BLaER1 treated with 17β-estradiol and CSF1 and Interleukin-3, amounts not matched to agents 10 nM and 100 nM (cell line): ENCODE measurements around the gene NOL11.

Experiments
- H3K27ac ChIP-seq, 11 experiments: shearing (Covaris generic); formaldehyde crosslinking; 2 replicates each; pipeline ENCODE4 v1.8.1; 2022
- H3K27me3 ChIP-seq, 11 experiments: shearing (Covaris generic); formaldehyde crosslinking; 2 replicates each; pipeline ENCODE4 v1.8.1; 2022
- H3K36me3 ChIP-seq, 11 experiments: shearing (Covaris generic); formaldehyde crosslinking; 2 replicates each; pipeline ENCODE4 v1.8.1; 2022
- H3K4me1 ChIP-seq, 10 experiments: shearing (Covaris generic); formaldehyde crosslinking; 2 replicates each; pipeline ENCODE4 v1.8.1; 2022
- H3K4me2 ChIP-seq, 11 experiments: shearing (Covaris generic); formaldehyde crosslinking; 2 replicates each; pipeline ENCODE4 v1.8.1; 2022
- H3K4me3 ChIP-seq, 10 experiments: shearing (Covaris generic); formaldehyde crosslinking; 2 replicates each; pipeline ENCODE4 v1.8.1; 2022
- H3K9ac ChIP-seq, 11 experiments: shearing (Covaris generic); formaldehyde crosslinking; 2 replicates each; pipeline ENCODE4 v1.8.1; 2022
- H3K9me3 ChIP-seq, 11 experiments: shearing (Covaris generic); formaldehyde crosslinking; replicated peaks in 1 of 11; 2 replicates each; pipeline ENCODE4 v1.8.1; 2022
- H4K20me1 ChIP-seq, 11 experiments: shearing (Covaris generic); formaldehyde crosslinking; 2 replicates each; pipeline ENCODE4 v1.8.1; 2022
- Cebpa-rat ChIP-seq, 11 experiments: shearing (Covaris generic); IDR thresholded peaks; 2 replicates each; pipeline ENCODE4 v1.8.1; 2022

Gene NOL11

DNA sequence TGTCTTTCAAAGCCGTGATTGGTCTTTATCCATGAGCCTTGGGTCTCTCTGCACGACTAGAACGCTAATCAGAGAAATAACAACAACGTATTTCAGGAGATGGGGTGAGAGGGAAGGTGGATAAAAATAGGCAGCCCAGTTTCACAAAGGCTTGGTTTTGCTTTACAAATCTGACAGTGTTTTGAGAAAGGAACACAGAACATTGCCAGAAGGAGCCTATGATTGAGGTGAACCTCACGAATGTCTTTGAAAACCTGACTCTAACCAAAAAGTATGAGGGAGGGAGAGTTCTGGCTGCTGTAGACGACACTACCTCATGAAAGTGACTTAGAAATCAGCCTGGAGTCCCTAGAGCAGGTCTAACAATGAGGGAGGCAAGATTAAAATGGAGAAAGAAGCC is 38.0 kb upstream of the NOL11 start:
- Histone ChIP-seq H3K4me2 (peak overlapping the region; percentile 30 to 88 (median 72)), H3K27ac (peak overlapping the region in 5 of 11 experiments; percentile 2 to 68 (median 37); a peak in 10 of 22 replicates), H3K4me3 (peak overlapping the region in 1 of 10 experiments; percentile 4; a peak in 1 of 20 replicates), H3K27me3 (peaks cover 0 to 33% (median 0%) of the 10 kb centered on the region in 11 experiments; a peak in 12 of 22 replicates), H3K9me3 (peaks cover 0 to 14% (median 0%) of the 10 kb centered on the region in 11 experiments; a peak in 6 of 22 replicates), H3K9ac (peak overlapping the region in 4 of 11 experiments; percentile 25 to 50 (median 50); a peak in 7 of 22 replicates), H4K20me1 (no peaks in the 10 kb centered on the region), H3K4me1 (peaks cover 45 to 84% (median 72%) of the 10 kb centered on the region in 10 experiments), H3K36me3 (peaks cover 0 to 4% (median 0%) of the 10 kb centered on the region in 11 experiments; a peak in 1 of 22 replicates)
- no peak for TF ChIP-seq Cebpa-rat (IDR thresholded peaks at IDR 0.05)

DNA sequence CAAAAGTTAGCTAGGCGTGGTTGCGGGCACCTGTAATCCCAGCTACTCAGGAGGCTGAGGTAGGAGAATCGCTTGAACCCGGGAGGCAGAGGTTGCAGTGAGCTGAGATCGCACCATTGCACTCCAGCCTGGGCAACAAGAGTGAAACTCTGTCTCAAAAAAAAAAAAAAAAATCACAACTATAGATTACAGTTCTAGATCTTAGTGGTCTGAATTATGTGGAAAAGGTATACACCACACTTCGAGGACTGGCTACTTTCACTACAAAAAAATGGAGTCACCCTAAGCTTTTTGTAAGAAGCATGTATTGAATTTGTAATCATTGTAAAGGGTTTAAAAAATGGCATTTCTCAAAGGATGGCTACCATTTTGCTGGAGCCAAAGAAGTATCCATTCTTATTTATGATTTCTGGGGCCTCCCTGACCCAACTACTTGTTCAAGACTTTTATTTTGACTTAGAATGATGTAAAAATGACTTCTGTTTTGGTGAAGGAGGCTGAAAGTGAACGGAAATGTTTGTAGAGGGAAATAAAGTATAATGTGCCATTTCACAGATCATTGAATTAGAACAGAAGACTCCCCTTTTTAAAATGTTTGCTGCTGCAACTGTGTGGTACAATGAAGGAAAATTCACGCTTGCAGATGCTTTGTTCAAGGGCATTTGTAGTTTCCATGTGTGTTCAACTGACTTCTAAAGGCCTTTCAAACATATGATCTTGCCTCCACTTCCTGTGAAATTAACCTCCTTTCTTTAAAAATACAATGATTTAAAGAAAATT is 37.1 kb upstream of the NOL11 start:
- Histone ChIP-seq H3K9ac (peak overlapping the region in 1 of 11 experiments; percentile 6; a peak in 2 of 22 replicates), H4K20me1 (no peaks in the 10 kb centered on the region), H3K9me3 (peaks cover 0 to 14% (median 0%) of the 10 kb centered on the region in 11 experiments; a peak in 6 of 22 replicates), H3K4me3 (no peak overlapping the region), H3K27me3 (peaks cover 0 to 27% (median 0%) of the 10 kb centered on the region in 11 experiments; a peak in 12 of 22 replicates), H3K4me1 (peaks cover 49 to 84% (median 65%) of the 10 kb centered on the region in 10 experiments), H3K36me3 (peaks cover 0 to 6% (median 0%) of the 10 kb centered on the region in 11 experiments; a peak in 1 of 22 replicates), H3K4me2 (peak overlapping the region in 9 of 11 experiments; percentile 10 to 88 (median 74); a peak in 16 of 22 replicates), H3K27ac (peak overlapping the region in 5 of 11 experiments; percentile 15 to 68 (median 40); a peak in 5 of 22 replicates)
- no peak for TF ChIP-seq Cebpa-rat (IDR thresholded peaks at IDR 0.05)

DNA sequence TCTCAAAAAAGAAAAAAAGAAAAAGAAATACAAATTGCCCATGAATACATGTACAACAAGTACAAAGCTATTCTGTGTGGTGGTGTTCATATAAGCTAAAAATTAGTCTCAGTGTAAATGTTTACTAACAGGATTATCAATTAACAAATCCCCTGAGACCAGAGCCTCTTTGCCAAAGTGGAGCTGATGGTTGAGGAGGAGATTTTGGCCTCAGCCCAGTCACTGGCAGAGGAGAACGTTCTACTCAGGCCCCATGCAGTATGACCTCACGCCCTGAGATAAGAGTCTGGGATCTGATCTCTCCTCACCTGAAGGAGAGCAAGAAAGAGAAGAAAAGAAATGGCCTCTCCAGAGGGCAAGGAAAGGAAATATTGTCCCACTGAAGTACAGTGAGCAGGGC is 35.5 kb upstream of the NOL11 start:
- peaks cover 0 to 14% (median 0%) of the 10 kb centered on the region in 11 experiments; a peak in 6 of 22 replicates for H3K9me3 ChIP-seq
- no peak for TF ChIP-seq Cebpa-rat (IDR thresholded peaks at IDR 0.05)
- H3K27me3 ChIP-seq, result peaks cover 0 to 13% (median 0%) of the 10 kb centered on the region in 11 experiments; a peak in 8 of 22 replicates
- H3K9ac ChIP-seq, result no peak overlapping the region
- peaks cover 0 to 17% (median 0%) of the 10 kb centered on the region in 11 experiments; a peak in 1 of 22 replicates for H3K36me3 ChIP-seq
- H4K20me1 ChIP-seq, result no peaks in the 10 kb centered on the region
- H3K4me1 ChIP-seq, result peaks cover 48 to 84% (median 60%) of the 10 kb centered on the region in 10 experiments
- H3K4me2 ChIP-seq, result peak overlapping the region in 5 of 11 experiments; percentile 2 to 80 (median 33); a peak in 7 of 22 replicates
- H3K4me3 ChIP-seq, result no peak overlapping the region
- no peak overlapping the region for H3K27ac ChIP-seq

DNA sequence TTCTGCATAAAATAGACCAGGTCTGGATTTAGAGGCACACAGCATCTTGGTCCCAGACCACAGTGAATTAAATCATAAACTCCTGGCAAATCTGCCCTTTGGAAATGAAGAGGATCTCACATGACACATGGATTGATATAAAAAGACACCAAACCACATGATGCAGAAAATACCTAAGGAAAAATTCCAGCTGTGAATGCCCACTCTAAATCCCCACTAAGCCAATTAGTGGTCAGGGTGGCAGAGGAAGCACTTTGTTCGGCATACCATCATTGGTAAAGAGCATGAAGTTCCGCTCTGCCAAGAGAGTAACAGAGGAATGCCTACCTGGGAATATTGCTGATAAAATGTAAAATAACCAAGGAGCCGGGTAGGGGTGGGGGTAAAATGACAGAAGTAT is 32.4 kb upstream of the NOL11 start:
- H3K4me1 ChIP-seq, result peaks cover 26 to 78% (median 48%) of the 10 kb centered on the region in 10 experiments
- no peak overlapping the region for H3K4me3 ChIP-seq
- peak overlapping the region in 7 of 11 experiments; percentile 16 to 82 (median 56); a peak in 8 of 22 replicates for H3K4me2 ChIP-seq
- H3K9ac ChIP-seq, result no peak overlapping the region
- no peaks in the 10 kb centered on the region for H3K27me3 ChIP-seq
- no peak for TF ChIP-seq Cebpa-rat (IDR thresholded peaks at IDR 0.05)
- H3K9me3 ChIP-seq, result peaks cover 0 to 14% (median 0%) of the 10 kb centered on the region in 11 experiments; a peak in 6 of 22 replicates
- H3K36me3 ChIP-seq, result peaks cover 0 to 23% (median 0%) of the 10 kb centered on the region in 11 experiments; a peak in 2 of 22 replicates
- no peaks in the 10 kb centered on the region for H4K20me1 ChIP-seq
- H3K27ac ChIP-seq, result no peak overlapping the region

DNA sequence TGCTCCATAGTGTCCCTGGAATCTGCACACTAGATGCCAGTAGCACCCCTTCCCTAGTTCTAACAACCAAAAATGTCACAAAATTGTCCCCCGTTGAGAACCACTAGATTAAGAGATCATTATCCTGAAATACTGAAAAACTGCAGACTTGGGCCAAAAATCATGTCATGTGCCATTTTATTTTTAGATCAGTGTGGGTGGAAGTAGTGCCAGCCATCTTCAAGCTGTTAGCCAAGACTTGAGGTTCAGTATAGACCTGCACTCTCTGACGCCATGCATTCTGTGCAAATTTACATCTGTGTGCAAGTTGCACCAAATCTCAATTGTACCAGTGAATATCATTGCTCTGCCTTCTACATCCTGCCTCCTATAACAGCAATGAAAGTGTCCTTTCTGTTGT is 31.5 kb upstream of the NOL11 start:
- no peak overlapping the region for H3K9ac ChIP-seq
- H3K4me2 ChIP-seq, result peak overlapping the region in 8 of 11 experiments; percentile 2 to 82 (median 44); a peak in 12 of 22 replicates
- peak overlapping the region in 1 of 11 experiments; percentile 20; a peak in 1 of 22 replicates for H3K27ac ChIP-seq
- H3K4me3 ChIP-seq, result no peak overlapping the region
- H4K20me1 ChIP-seq, result no peaks in the 10 kb centered on the region
- no peak for TF ChIP-seq Cebpa-rat (IDR thresholded peaks at IDR 0.05)
- no peaks in the 10 kb centered on the region for H3K27me3 ChIP-seq
- peaks cover 17 to 76% (median 44%) of the 10 kb centered on the region in 10 experiments for H3K4me1 ChIP-seq
- H3K9me3 ChIP-seq, result peaks cover 0 to 14% (median 0%) of the 10 kb centered on the region in 11 experiments; a peak in 6 of 22 replicates
- H3K36me3 ChIP-seq, result peaks cover 0 to 23% (median 0%) of the 10 kb centered on the region in 11 experiments; a peak in 2 of 22 replicates

- H3K4me1 ChIP-seq, result peaks cover 20 to 77% (median 44%) of the 10 kb centered on the region in 10 experiments
- peak overlapping the region in 8 of 11 experiments; percentile 26 to 82 (median 45); a peak in 10 of 22 replicates for H3K4me2 ChIP-seq
- H3K36me3 ChIP-seq, result peaks cover 0 to 25% (median 1%) of the 10 kb centered on the region in 11 experiments; a peak in 6 of 22 replicates
- TF ChIP-seq Cebpa-rat (IDR thresholded peaks at IDR 0.05), result no peak
- H4K20me1 ChIP-seq, result no peaks in the 10 kb centered on the region
- no peak overlapping the region for H3K9ac ChIP-seq
- peaks cover 0 to 16% (median 0%) of the 10 kb centered on the region in 11 experiments; a peak in 6 of 22 replicates for H3K9me3 ChIP-seq
- no peak overlapping the region for H3K4me3 ChIP-seq
- no peak overlapping the region for H3K27ac ChIP-seq
- H3K27me3 ChIP-seq, result no peaks in the 10 kb centered on the region
These were observed 30.2 kb upstream of the NOL11 start for GRCh38 chr17:67687511-67687910.

GRCh38 chr17:67689534-67690177 is 28.1 kb upstream of the NOL11 start:
- peaks cover 30 to 84% (median 53%) of the 10 kb centered on the region in 10 experiments for H3K4me1 ChIP-seq
- no peak overlapping the region for H3K9ac ChIP-seq

GRCh38 chr17:67693811-67694210 is 23.9 kb upstream of the NOL11 start:
- H3K4me3 ChIP-seq, result no peak overlapping the region
- H3K4me1 ChIP-seq, result peaks cover 19 to 82% (median 55%) of the 10 kb centered on the region in 10 experiments; a peak in 19 of 20 replicates
- peaks cover 0 to 21% (median 14%) of the 10 kb centered on the region in 11 experiments; a peak in 10 of 22 replicates for H3K36me3 ChIP-seq
- peaks cover 9 to 16% (median 12%) of the 10 kb centered on the region in 11 experiments for H3K27me3 ChIP-seq
- H3K27ac ChIP-seq, result no peak overlapping the region
- peaks cover 0 to 14% (median 0%) of the 10 kb centered on the region in 11 experiments; a peak in 7 of 22 replicates for H3K9me3 ChIP-seq
- H4K20me1 ChIP-seq, result no peaks in the 10 kb centered on the region
- peak overlapping the region in 9 of 11 experiments; percentile 10 to 82 (median 29); a peak in 15 of 22 replicates for H3K4me2 ChIP-seq
- no peak overlapping the region for H3K9ac ChIP-seq
- TF ChIP-seq Cebpa-rat (IDR thresholded peaks at IDR 0.05), result no peak

More at GRCh38 chr17:67689534-67690177, 28.1 kb upstream of the NOL11 start:
- H3K4me2 ChIP-seq, result 0 out of 22 replicates have a peak overlapping the region, but pooled peaks of 1 of the 11 experiments have one; percentile 19
- TF ChIP-seq Cebpa-rat (IDR thresholded peaks at IDR 0.05), result no peak
- H4K20me1 ChIP-seq, result no peaks in the 10 kb centered on the region
- no peak overlapping the region for H3K27ac ChIP-seq
- H3K27me3 ChIP-seq, result no peaks in the 10 kb centered on the region
- H3K4me3 ChIP-seq, result no peak overlapping the region
- H3K36me3 ChIP-seq, result peaks cover 0 to 42% (median 14%) of the 10 kb centered on the region in 11 experiments; a peak in 10 of 22 replicates
- H3K9me3 ChIP-seq, result peaks cover 0 to 14% (median 0%) of the 10 kb centered on the region in 11 experiments; a peak in 7 of 22 replicates
